Glomerular visceral epithelial cell (primary cell): ENCODE data around the gene SLC16A3.

Experiments
- DNase-seq: peaks from one replicate; pipeline ENCODE4 v3.0.0-alpha.2; 2016; ENCODE audit errors: extremely low spot score

Gene SLC16A3

DNA sequence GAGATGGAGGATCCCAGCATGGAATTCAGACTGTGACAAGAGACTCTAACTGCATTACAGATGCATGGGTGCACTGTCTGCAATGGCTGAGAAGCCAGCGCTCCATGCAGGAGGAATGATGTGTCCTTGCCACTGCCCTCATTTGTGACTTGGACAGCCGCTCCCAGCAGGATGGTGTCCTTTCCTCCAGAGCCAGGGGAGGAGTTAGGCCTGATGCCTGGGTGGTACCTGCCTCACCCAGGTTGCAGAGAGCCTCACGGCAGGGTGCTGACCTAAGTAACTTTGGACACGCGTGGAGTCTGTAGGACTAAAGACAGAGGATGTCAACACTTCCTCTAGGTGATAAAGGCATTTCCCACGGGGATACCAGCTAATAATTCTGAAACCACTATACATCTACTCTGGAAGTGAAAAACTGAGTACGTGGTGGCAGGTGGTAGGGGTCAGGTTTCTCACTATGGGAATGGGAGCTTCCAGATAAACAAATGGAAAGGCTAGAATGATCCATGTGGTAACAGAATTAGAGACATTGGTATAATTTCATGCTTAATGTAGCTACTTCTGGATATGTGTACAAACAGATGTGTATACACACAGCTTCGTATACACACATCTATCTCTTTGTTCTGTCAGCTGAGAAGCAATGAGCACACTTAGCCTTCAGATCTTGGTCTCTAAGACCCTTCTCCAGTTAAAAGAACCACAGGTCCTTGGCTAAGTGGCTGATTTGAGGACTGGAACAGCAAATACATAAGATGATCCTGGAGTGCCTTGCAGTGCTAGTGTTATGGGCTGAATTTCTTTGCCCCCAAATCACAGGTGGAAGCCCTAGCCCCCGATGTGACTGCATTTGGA, 58.4 kb downstream of the SLC16A3 start:
- no peak for DNase-seq

DNA sequence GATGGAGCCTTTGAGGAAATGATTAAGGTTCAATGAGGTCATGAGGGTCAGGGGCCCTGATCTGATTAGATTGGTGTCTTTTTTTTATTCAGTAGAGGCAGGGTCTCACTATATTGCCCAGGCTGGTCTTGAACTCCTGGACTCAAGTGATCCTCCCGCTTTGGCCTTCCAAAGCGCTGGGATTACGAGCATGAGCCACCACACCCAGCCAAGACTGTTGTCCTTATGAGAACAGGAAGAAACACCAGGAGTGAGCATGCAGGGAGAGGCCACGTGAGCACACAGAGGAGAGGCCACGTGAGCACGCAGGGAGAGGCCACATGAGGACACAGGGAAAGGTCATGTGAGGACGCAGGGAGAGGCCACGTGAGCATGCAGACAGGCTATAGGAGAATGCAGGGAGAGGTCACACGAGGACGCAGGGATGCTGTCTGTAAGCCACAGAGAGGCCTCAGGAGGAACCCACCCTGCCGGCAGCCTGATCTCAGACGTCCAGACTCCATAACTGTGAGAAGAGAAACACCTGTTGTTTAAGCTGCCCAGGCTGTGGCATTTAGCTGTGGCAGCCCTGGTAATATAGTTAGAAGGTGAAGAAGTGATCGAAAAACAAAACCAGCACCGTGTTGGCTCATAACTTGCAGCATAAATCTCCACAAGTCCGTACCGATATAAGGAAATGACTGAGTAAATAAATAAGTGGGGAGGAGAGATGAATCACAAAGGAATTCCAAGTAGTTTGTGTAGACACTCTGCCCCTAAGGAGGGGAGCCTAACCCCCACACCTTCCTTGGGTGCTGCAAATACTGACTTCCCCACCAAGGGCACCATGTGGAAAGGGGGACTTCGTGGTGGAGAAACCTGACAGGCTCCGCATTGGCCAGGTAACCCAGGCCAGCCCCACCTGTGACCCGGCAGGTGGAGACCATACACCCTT, 59.3 kb downstream of the SLC16A3 start:
- DNase-seq = peak; percentile 88
